Measurements from ENCODE around the gene FAM53B.

FAM53B gene

GRCh38 chr10:124728071-124728829 is 15.9 kb downstream of the FAM53B start:
- Histone ChIP-seq H3K36me3 (ENCODE audit: control insufficient read depth, insufficient read depth, low read length) (no peaks in the 10 kb centered on the region), H3K9me3 (ENCODE audit: control insufficient read depth, low read length) (no peaks in the 10 kb centered on the region), H3K27me3 (replicated peaks; ENCODE audit: control insufficient read depth, insufficient read depth, low read length, poor library complexity, severe bottlenecking) (no peaks in the 10 kb centered on the region), H3K4me1 (ENCODE audit: control insufficient read depth, insufficient read depth, low read length, poor library complexity, severe bottlenecking) (peaks cover 99% of the 10 kb centered on the region), H3K27ac (ENCODE audit: insufficient read depth, low read length, poor library complexity, severe bottlenecking) (peak overlapping the region; percentile 62), H3K4me3 (ENCODE audit: insufficient read depth, low read depth, low read length, poor library complexity, severe bottlenecking) (peak overlapping the region; percentile 3)
- no peak for DNase-seq

DNA sequence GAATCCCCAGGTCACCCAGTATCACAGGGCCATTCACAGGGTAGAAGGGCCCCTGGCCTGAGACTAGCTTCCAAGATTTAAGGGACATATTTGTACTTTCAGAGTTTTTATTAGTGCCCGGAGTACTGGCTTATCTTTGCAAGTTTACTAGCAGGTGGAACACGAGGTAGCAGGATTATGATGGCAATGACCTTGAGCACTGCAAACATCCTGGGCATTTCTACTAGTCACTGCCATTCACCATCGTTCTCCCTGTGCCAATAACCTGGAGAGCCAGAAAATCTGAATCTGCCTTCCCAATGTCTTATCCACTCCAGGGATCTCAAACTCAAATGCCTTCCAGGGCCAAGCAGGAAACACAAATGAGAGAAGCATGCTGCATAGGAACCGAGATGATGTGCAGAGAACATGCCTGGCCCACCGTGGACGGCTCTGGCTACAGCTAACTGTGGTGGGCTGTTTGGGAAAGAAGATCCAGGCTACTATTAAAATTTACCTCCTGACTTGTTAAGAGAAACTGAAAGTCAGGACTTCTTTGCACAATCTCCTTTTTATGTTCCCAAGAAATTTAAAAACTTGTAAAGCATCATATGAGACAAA is 16.7 kb downstream of the FAM53B start:
- Histone ChIP-seq H3K36me3 (ENCODE audit: control insufficient read depth, insufficient read depth, low read length) (no peaks in the 10 kb centered on the region), H3K4me1 (ENCODE audit: control insufficient read depth, insufficient read depth, low read length, poor library complexity, severe bottlenecking) (peaks cover 99% of the 10 kb centered on the region), H3K9me3 (ENCODE audit: control insufficient read depth, low read length) (no peaks in the 10 kb centered on the region), H3K27me3 (replicated peaks; ENCODE audit: control insufficient read depth, insufficient read depth, low read length, poor library complexity, severe bottlenecking) (no peaks in the 10 kb centered on the region), H3K27ac (ENCODE audit: insufficient read depth, low read length, poor library complexity, severe bottlenecking) (peak overlapping the region; percentile 62), H3K4me3 (ENCODE audit: insufficient read depth, low read depth, low read length, poor library complexity, severe bottlenecking) (no peak overlapping the region)
- no peak for DNase-seq

DNA sequence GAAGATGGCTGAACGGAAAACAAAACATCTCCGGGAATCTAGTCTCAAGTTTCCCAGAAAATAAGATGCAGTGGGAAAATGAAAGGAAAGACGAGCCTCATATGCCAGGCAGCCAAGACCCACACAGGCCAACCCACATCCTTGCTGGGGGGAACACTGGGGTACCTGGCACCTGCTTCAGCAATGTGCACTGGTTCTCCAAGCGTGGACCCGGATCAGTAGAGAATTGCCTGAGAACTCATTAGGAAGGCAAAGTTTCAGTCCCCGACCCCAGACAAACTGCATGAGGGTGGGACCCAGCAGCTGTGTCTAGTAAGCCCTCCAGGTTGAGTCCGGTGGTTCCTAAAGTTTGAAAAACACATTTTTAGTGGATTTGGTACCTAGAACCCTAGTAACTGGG is 18.4 kb downstream of the FAM53B start:
- no peak for DNase-seq
- no peaks in the 10 kb centered on the region for H3K27me3 ChIP-seq (replicated peaks; ENCODE audit: control insufficient read depth, insufficient read depth, low read length, poor library complexity, severe bottlenecking)
- no peaks in the 10 kb centered on the region for H3K36me3 ChIP-seq (ENCODE audit: control insufficient read depth, insufficient read depth, low read length)
- H3K4me3 ChIP-seq (ENCODE audit: insufficient read depth, low read depth, low read length, poor library complexity, severe bottlenecking), result no peak overlapping the region
- no peaks in the 10 kb centered on the region for H3K9me3 ChIP-seq (ENCODE audit: control insufficient read depth, low read length)
- no peak overlapping the region for H3K27ac ChIP-seq (ENCODE audit: insufficient read depth, low read length, poor library complexity, severe bottlenecking)
- peaks cover 99% of the 10 kb centered on the region for H3K4me1 ChIP-seq (ENCODE audit: control insufficient read depth, insufficient read depth, low read length, poor library complexity, severe bottlenecking)

DNA sequence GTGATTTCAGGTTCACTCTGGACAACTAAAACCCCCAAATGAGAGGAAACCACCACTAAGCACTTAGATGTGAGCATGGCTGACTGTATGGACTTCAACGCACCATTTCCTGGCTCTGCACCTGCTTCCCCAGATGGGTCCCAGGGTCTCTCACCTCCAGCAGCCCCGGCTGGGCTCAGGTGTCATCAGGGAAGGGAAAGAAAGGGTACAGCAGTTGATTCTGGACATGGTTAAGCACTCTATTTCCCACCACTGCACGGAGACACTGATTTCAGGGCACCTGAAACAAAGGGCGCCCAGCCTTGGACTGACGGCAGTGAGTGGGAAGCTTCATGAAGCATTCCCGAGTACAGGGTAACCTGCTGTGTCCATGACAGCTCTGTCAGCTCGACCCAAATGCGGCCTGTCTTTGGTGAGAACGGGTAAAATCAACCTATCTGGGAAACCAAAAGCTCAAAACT is 19.0 kb downstream of the FAM53B start:
- Histone ChIP-seq H3K36me3 (ENCODE audit: control insufficient read depth, insufficient read depth, low read length) (no peaks in the 10 kb centered on the region), H3K4me1 (ENCODE audit: control insufficient read depth, insufficient read depth, low read length, poor library complexity, severe bottlenecking) (peaks cover 99% of the 10 kb centered on the region), H3K27me3 (replicated peaks; ENCODE audit: control insufficient read depth, insufficient read depth, low read length, poor library complexity, severe bottlenecking) (no peaks in the 10 kb centered on the region), H3K9me3 (ENCODE audit: control insufficient read depth, low read length) (no peaks in the 10 kb centered on the region), H3K4me3 (ENCODE audit: insufficient read depth, low read depth, low read length, poor library complexity, severe bottlenecking) (no peak overlapping the region), H3K27ac (ENCODE audit: insufficient read depth, low read length, poor library complexity, severe bottlenecking) (peak overlapping the region; percentile 92)
- DNase-seq, result no peak

DNA sequence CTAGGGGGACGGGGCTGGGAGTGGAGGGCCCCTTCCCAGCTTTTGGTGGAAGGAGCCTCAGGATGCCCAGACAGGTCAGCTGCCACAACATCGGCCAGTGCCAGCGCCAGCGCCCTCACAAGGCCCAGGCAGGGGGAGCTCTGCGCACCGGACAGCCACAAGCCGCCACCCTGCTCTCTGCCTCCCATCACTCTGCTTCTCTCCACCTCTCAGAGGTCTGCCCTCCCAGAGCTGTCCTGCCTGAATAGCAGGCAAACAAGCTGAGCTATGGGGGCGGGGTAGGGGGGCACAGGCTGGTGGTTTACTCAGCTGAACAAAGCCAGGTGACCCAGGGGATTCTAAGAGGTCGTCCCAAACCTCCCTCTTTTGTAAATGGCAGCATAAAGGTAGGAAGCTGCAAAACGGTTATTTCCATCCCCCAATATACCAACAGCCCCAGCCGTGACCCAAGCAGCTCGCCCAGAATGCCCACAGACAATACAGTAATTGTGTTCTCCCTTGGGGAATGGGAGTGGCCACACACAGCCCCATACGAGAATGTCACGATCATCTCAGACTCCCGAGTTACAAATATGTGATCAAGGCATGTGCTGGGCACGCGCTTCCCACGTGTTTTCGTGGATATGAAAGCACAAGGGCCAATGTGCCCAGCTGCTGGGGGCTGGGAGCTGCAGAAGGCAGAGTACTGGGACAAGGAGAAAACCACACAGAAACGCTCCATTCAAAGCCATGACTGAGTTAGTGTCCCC is 19.7 kb downstream of the FAM53B start:
- DNase-seq, result no peak
- Histone ChIP-seq H3K27ac (ENCODE audit: insufficient read depth, low read length, poor library complexity, severe bottlenecking) (peak overlapping the region; percentile 92), H3K36me3 (ENCODE audit: control insufficient read depth, insufficient read depth, low read length) (no peaks in the 10 kb centered on the region), H3K4me3 (ENCODE audit: insufficient read depth, low read depth, low read length, poor library complexity, severe bottlenecking) (no peak overlapping the region), H3K27me3 (replicated peaks; ENCODE audit: control insufficient read depth, insufficient read depth, low read length, poor library complexity, severe bottlenecking) (no peaks in the 10 kb centered on the region), H3K9me3 (ENCODE audit: control insufficient read depth, low read length) (no peaks in the 10 kb centered on the region), H3K4me1 (ENCODE audit: control insufficient read depth, insufficient read depth, low read length, poor library complexity, severe bottlenecking) (peaks cover 97% of the 10 kb centered on the region)

- peak overlapping the region; percentile 28 for H3K4me3 ChIP-seq (ENCODE audit: insufficient read depth, low read depth, low read length, poor library complexity, severe bottlenecking)
- no peak for DNase-seq
- H3K27me3 ChIP-seq (replicated peaks; ENCODE audit: control insufficient read depth, insufficient read depth, low read length, poor library complexity, severe bottlenecking), result no peaks in the 10 kb centered on the region
- peaks cover 97% of the 10 kb centered on the region for H3K4me1 ChIP-seq (ENCODE audit: control insufficient read depth, insufficient read depth, low read length, poor library complexity, severe bottlenecking)
- peak overlapping the region; percentile 92 for H3K27ac ChIP-seq (ENCODE audit: insufficient read depth, low read length, poor library complexity, severe bottlenecking)
- H3K36me3 ChIP-seq (ENCODE audit: control insufficient read depth, insufficient read depth, low read length), result no peaks in the 10 kb centered on the region
- no peaks in the 10 kb centered on the region for H3K9me3 ChIP-seq (ENCODE audit: control insufficient read depth, low read length)
Observed at GRCh38 chr10:124723826-124724225, 20.4 kb downstream of the FAM53B start.

DNA sequence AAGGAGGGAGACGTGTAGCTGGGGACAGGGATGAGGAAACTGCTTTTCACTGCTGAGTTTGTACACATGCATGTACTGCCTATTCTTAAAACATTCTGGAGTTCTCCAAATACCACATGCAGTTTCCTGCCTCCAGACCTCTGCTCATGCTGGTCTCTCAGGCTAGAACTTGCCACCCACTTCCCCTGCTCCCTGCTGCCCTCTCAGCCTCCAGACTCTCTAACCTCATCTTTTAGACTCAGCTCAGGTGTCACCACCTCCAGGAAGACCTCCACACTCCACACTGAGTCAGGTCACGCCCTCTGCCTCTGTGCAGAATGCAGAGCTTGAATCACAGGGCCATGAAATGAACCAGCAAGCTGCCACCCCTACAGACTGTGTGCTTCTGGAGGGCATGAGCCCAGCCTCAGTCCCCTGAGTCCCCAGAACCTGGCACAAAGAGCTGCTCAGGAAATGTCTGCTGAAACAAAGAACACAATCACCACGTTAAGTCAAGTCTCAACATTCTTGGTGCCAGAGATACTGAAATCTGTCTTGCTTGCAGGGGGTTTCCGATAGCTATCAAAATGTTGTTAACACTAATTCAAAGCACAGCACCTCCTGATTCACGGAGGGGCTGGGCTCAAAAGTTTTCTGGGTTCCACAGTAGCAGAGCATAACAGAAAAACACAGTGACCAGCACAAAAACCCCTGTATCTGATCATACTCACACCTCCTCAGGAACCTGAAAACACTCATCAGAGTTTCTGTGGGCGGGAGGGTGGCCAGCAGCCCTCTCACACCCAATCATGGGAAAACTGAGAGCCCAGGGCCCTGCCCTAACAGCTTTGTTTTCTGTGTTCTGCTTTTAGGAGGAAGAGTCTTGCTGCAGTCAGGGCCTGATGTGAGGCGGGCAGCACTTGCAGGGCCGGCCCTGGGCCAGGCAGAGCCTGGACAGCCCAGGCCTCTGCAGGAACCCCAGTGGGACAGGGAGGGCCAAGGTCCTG is 21.1 kb downstream of the FAM53B start:
- Histone ChIP-seq H3K4me1 (ENCODE audit: control insufficient read depth, insufficient read depth, low read length, poor library complexity, severe bottlenecking) (peaks cover 96% of the 10 kb centered on the region), H3K27me3 (replicated peaks; ENCODE audit: control insufficient read depth, insufficient read depth, low read length, poor library complexity, severe bottlenecking) (no peaks in the 10 kb centered on the region), H3K9me3 (ENCODE audit: control insufficient read depth, low read length) (no peaks in the 10 kb centered on the region), H3K27ac (ENCODE audit: insufficient read depth, low read length, poor library complexity, severe bottlenecking) (peak overlapping the region; percentile 92), H3K36me3 (ENCODE audit: control insufficient read depth, insufficient read depth, low read length) (no peaks in the 10 kb centered on the region), H3K4me3 (ENCODE audit: insufficient read depth, low read depth, low read length, poor library complexity, severe bottlenecking) (peak overlapping the region; percentile 28)
- DNase-seq, result peak in 2 of 3 donors; percentile 11 to 41

- H3K4me3 ChIP-seq (ENCODE audit: insufficient read depth, low read depth, low read length, poor library complexity, severe bottlenecking), result no peak overlapping the region
- H3K36me3 ChIP-seq (ENCODE audit: control insufficient read depth, insufficient read depth, low read length), result no peaks in the 10 kb centered on the region
- peaks cover 94% of the 10 kb centered on the region for H3K4me1 ChIP-seq (ENCODE audit: control insufficient read depth, insufficient read depth, low read length, poor library complexity, severe bottlenecking)
- H3K27ac ChIP-seq (ENCODE audit: insufficient read depth, low read length, poor library complexity, severe bottlenecking), result peak overlapping the region; percentile 92
- DNase-seq, result no peak
- no peaks in the 10 kb centered on the region for H3K9me3 ChIP-seq (ENCODE audit: control insufficient read depth, low read length)
- no peaks in the 10 kb centered on the region for H3K27me3 ChIP-seq (replicated peaks; ENCODE audit: control insufficient read depth, insufficient read depth, low read length, poor library complexity, severe bottlenecking)
Observed at GRCh38 chr10:124721330-124722045, 22.7 kb downstream of the FAM53B start.
